ENCODE measurements around the gene TNFRSF21. TPM values are rescaled to one million over a fixed set of nuclear protein-coding genes. Genes with fewer than 3 reads are reported as not detected.

The TNFRSF21 gene
- total RNA-seq, 4 donors from 2014 or later: 1.6 to 5.4 (median 3.1) TPM

DNA sequence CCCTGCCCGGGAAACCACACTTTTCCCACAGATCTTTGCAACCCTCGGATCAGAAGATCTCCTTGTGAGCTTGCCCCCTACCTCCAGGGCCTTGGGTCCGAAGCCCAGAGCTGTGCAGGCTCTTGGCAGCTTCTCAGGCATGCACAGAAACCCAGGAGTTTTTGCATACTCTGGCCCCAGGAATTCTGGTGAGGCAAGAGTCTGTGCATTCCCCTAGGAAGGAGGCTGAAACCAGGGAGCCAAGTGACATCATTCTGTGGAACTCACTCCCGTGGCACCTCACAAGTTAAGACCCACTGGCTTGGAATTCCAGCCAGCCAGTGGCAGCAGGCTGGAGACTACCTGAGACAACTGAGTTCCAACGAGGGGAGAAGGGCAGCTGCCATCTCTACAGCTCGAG, 100.1 kb downstream of the TNFRSF21 start:
- TF ChIP-seq POLR2A (IDR thresholded peaks at IDR 0.05) (no peak), CTCF (IDR thresholded peaks at IDR 0.05) (no peak)
- WGBS, 2 donors: 68 to 83% methylated on average over 6 of the region's 6 CpGs
- H3K4me3 ChIP-seq (ENCODE audit: low read depth, poor library complexity, severe bottlenecking): no peak overlapping the region
- DNase-seq (ENCODE audit: low spot score in 2 of 2): no peak
- intact Hi-C loops (cut with DNase I; ENCODE audit: low total_unique reads): no loop called here

- TF ChIP-seq CTCF (IDR thresholded peaks at IDR 0.05) (no peak), POLR2A (IDR thresholded peaks at IDR 0.05) (no peak)
These were observed 102.4 kb downstream of the TNFRSF21 start for GRCh38 chr6:47207261-47207660.

GRCh38 chr6:47206626-47207025, 103.1 kb downstream of the TNFRSF21 start:
- intact Hi-C loops (cut with DNase I; ENCODE audit: low total_unique reads): no loop called here
- no peak for DNase-seq (ENCODE audit: low spot score in 2 of 2)
- no peak overlapping the region for H3K4me3 ChIP-seq (ENCODE audit: low read depth, poor library complexity, severe bottlenecking)
- no peak for TF ChIP-seq CTCF (IDR thresholded peaks at IDR 0.05)
- TF ChIP-seq POLR2A (IDR thresholded peaks at IDR 0.05): no peak

More at GRCh38 chr6:47207261-47207660, 102.4 kb downstream of the TNFRSF21 start:
- H3K4me3 ChIP-seq (ENCODE audit: low read depth, poor library complexity, severe bottlenecking): no peak overlapping the region
- DNase-seq (ENCODE audit: low spot score in 2 of 2): no peak
- intact Hi-C loops (cut with DNase I; ENCODE audit: low total_unique reads): no loop called here
- 87% methylated on average over 2 of the region's 2 CpGs for WGBS, 2 donors

GRCh38 chr6:47203938-47204611, 105.6 kb downstream of the TNFRSF21 start:
- no peak overlapping the region for H3K4me3 ChIP-seq (ENCODE audit: low read depth, poor library complexity, severe bottlenecking)
- intact Hi-C loops (cut with DNase I; ENCODE audit: low total_unique reads): no loop called here
- 60 to 84% methylated on average over 2 of the region's 2 CpGs for WGBS, 2 donors
- no peak for TF ChIP-seq CTCF (IDR thresholded peaks at IDR 0.05)
- no peak for TF ChIP-seq POLR2A (IDR thresholded peaks at IDR 0.05)
- no peak for DNase-seq (ENCODE audit: low spot score in 2 of 2)

DNA sequence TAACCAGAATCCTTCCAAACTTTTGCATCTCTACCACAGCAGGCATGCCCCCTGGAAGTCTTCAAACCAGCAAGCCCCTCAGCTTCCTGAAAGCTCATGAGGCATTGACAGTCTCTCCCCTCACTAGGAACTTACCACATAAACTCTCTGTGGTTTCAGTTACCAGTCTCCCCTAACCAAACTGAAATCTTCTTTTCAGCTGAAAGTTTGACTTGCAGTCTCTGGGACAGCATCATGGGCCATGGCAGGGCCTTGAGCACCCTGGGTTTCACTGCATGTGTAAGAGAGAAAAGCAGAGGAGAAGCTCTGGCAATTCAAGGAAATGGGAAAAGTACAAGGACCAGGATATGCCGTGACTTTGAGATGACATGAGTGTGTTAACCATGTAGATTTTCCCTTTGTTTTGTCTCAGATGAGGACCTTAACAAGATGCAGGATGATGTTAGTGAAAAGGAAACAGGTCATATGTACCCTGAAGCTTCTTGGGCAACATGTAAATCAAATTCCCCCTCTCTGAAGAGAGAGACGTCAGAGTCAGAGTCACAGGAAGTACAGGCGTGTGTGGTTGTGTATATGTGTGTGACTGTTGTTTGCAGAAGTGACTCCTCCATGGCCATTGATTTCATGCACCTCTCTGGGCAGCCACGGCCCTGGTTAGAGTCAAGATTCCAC, 106.3 kb downstream of the TNFRSF21 start:
- DNase-seq (ENCODE audit: low spot score in 2 of 2): no peak
- TF ChIP-seq POLR2A (IDR thresholded peaks at IDR 0.05) (no peak), CTCF (IDR thresholded peaks at IDR 0.05) (no peak)
- intact Hi-C loops (cut with DNase I; ENCODE audit: low total_unique reads): no loop called here
- WGBS, 2 donors: 55 to 72% methylated on average over 4 of the region's 4 CpGs
- no peak overlapping the region for H3K4me3 ChIP-seq (ENCODE audit: low read depth, poor library complexity, severe bottlenecking)

Data from lower leg skin (tissue), 4 donors.